Pancreas (tissue), 10 donors: ENCODE data around the gene ERMP1. TPM values are rescaled to one million over a fixed set of nuclear protein-coding genes. Genes with fewer than 3 reads are reported as not detected.
A peak's percentile ranks its signal among the peaks of the same experiment; 100 is the strongest.

Experiments
- ATAC-seq, 4 donors: fragments of 200-7000 bp; cut with Tn5 transposase; one replicate each; pipeline versions ENCODE4 v1.8.0 to v1.9.1; 2020; ENCODE audit warnings: mild to moderate bottlenecking in 4 of 4, moderate library complexity in 4 of 4
- DNase-seq, 6 donors: peaks; one replicate each; pipeline ENCODE4 v3.0.0-alpha.2; 2020
- FAIRE-seq: peaks from 2 replicates; lab custom pipeline; 2012; peaks lifted over from hg19 to GRCh38; lab: Jason Lieb, UNC
- H3K27ac ChIP-seq, 4 donors: fragments of 200-600 bp; sonication (generic); 1 replicate in 3 of 4; 2 replicates in 1 of 4; pipeline versions ENCODE4 v1.5.0 to v1.8.0; 2020
- H3K27me3 ChIP-seq, 4 donors: fragments of 200-600 bp; one replicate each; pipeline ENCODE4 v1.8.0; 2021
- H3K36me3 ChIP-seq, 3 donors: fragments of 200-600 bp; sonication (generic) in 1 of 3; one replicate each; pipeline versions ENCODE4 v1.5.0 to v1.8.0; 2020 to 2021
- H3K4me1 ChIP-seq, 3 donors: fragments of 200-600 bp; one replicate each; pipeline ENCODE4 v1.8.0; 2021
- H3K4me3 ChIP-seq, 4 donors: fragments of 200-600 bp; sonication (generic) in 2 of 4; one replicate each; pipeline versions ENCODE4 v1.5.0 to v1.8.0; 2020 to 2021
- H3K9me3 ChIP-seq, 4 donors: fragments of 200-600 bp; one replicate each; pipeline ENCODE4 v1.8.0; 2021
- CTCF ChIP-seq, 4 donors: fragments of 200-600 bp; sonication (generic) in 3 of 4; IDR thresholded peaks; one replicate each; pipeline versions ENCODE4 v1.5.0 to v1.8.0; 2021; ENCODE audit warnings: antibody characterized with exemption in 4 of 4
- WGBS, 2 donors: extraction: QIAGEN DNeasy Blood & Tissue Kit; methylation state at CpG; one replicate each; pipeline ENCODE4 v1.1.7; 2013; 5-methylcytosine and 5-hydroxymethylcytosine counted together
- intact Hi-C, 3 donors: fragments of 100-400 bp; cut with DNase I; formaldehyde crosslinking; loops; one replicate each; pipeline versions ENCODE4 v1.11.1 to v1.14.2; 2022
- polyA plus RNA-seq, 2 donors: library from polyadenylated mRNA; stranded (reverse); fragments of 200-250 nt; gene quantifications; one replicate each; pipeline ENCODE4 v1.2.3, GENCODE V29; 2013
- total RNA-seq, 6 donors: library from RNA; stranded (reverse); fragmentation: NEBNext Ultra II Directional in 4 of 6; extraction: Animal tissue kit (Norgen Biotek cat#: 25700) in 4 of 6; gene quantifications; one replicate each; pipeline versions ENCODE4 v1.2.1 to v1.2.4, GENCODE V29; 2021 to 2023
- donor health status: healthy with polysubstance abuse.
- donor health status: DM: no; HTN: no; CAD: no; lungs with moderate emphysema.
- donor health status: DM: no; HTN: no; CAD: no.
- donor health status: control.
- donor health status: control.
- donor health status: Bipolar disorder and iron deficiency.
- donor health status: DM: yes; HTN: yes; CAD: no.
- donor health status: DM: no; HTN: no; CAD: no.
- donor health status: DM: no; HTN: no; CAD: no.
- donor health status: DM: yes; HTN: yes; CAD: no.

Gene ERMP1
- total and polyA plus RNA-seq, 8 donors = 2.1 to 15.5 (median 7.7) TPM

- TF ChIP-seq CTCF (IDR thresholded peaks at IDR 0.05) = no peak
- no peak for DNase-seq
- WGBS, 2 donors = 96 to 98% methylated on average over 5 of the region's 5 CpGs
- H3K27ac ChIP-seq = no peak overlapping the region
- H3K4me3 ChIP-seq = no peak overlapping the region
- no peak for FAIRE-seq
- H3K9me3 ChIP-seq = no peaks in the 10 kb centered on the region
- peaks cover 0 to 10% (median 4%) of the 10 kb centered on the region in 3 donors for H3K36me3 ChIP-seq
- no peak for ATAC-seq
- intact Hi-C loops = no loop called here
- peaks cover 17 to 35% (median 21%) of the 10 kb centered on the region in 3 donors for H3K4me1 ChIP-seq
- H3K27me3 ChIP-seq = no peaks in the 10 kb centered on the region
These were observed 43.4 kb downstream of the ERMP1 start for GRCh38 chr9:5789489-5789888.

GRCh38 chr9:5787759-5788302 is 45.1 kb downstream of the ERMP1 start:
- FAIRE-seq (no peak), ATAC-seq (peak in 1 of 4 donors; percentile 10), DNase-seq (no peak)
- Histone ChIP-seq H3K27ac (peak overlapping the region in 2 of 4 donors; percentile 2 to 48), H3K4me3 (no peak overlapping the region), H3K36me3 (peaks cover 0 to 10% (median 4%) of the 10 kb centered on the region in 3 donors), H3K4me1 (peaks cover 17 to 35% (median 21%) of the 10 kb centered on the region in 3 donors), H3K9me3 (no peaks in the 10 kb centered on the region), H3K27me3 (no peaks in the 10 kb centered on the region)
- 95 to 96% methylated on average over 2 of the region's 2 CpGs for WGBS, 2 donors
- intact Hi-C loops = no loop called here
- TF ChIP-seq CTCF (IDR thresholded peaks at IDR 0.05) = no peak

- peak overlapping the region in 2 of 4 donors; percentile 2 to 48 for H3K27ac ChIP-seq
- no peaks in the 10 kb centered on the region for H3K27me3 ChIP-seq
- H3K4me1 ChIP-seq = peaks cover 17 to 35% (median 21%) of the 10 kb centered on the region in 3 donors
- H3K9me3 ChIP-seq = no peaks in the 10 kb centered on the region
- peaks cover 0 to 10% (median 4%) of the 10 kb centered on the region in 3 donors for H3K36me3 ChIP-seq
- peak; percentile 77 to 90 (median 86) for ATAC-seq
- WGBS, 2 donors = 35 to 37% methylated on average over 2 of the region's 2 CpGs
- intact Hi-C loops = no loop called here
- no peak for FAIRE-seq
- no peak overlapping the region for H3K4me3 ChIP-seq
- no peak for TF ChIP-seq CTCF (IDR thresholded peaks at IDR 0.05)
- DNase-seq = peak in 3 of 6 donors; percentile 46 to 64 (median 51)
These were observed 45.7 kb downstream of the ERMP1 start for GRCh38 chr9:5787220-5787619.

DNA sequence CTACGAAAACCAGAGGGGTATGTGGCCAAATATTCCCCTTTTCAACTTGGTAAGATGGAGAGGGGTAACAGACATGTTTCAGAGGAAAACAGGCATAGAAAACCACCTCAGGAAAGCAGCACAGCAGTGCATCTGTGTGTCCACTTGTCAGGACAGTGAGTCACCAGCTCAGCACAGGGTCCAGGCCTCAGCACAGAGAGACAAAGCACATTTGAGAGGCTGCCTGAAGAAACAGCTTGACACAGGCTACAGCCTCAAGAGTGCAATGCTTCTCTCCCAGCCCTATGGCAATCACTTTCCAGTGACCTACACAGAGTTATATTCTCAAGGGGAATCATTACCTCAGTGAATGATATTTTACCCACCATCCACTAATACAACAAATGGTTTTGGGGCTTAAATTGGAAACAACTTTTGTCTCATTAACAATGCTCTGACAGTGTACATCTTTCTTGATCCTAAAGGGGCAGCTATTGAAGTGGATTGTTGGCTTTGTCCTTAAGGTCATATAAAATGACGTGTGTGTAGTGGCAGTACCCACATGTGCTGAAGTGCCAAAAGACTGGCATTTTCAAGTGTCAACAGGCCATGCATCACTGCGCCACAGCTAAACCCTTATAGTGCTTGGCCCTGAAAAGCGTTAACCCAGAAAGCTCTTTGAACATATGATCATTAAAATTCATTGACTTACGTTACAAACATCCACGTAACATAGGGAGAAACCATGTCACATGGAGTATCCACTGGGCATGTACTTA is 46.4 kb downstream of the ERMP1 start:
- intact Hi-C loops = no loop called here
- no peaks in the 10 kb centered on the region for H3K9me3 ChIP-seq
- H3K36me3 ChIP-seq = peaks cover 0 to 10% (median 4%) of the 10 kb centered on the region in 3 donors
- no peak overlapping the region for H3K4me3 ChIP-seq
- H3K4me1 ChIP-seq = peaks cover 17 to 35% (median 21%) of the 10 kb centered on the region in 3 donors
- no peak for FAIRE-seq
- peak; percentile 55 to 64 (median 62) for ATAC-seq
- H3K27me3 ChIP-seq = no peaks in the 10 kb centered on the region
- 78 to 79% methylated on average over 6 of the region's 6 CpGs for WGBS, 2 donors
- peak overlapping the region; percentile 16 to 48 (median 28) for H3K27ac ChIP-seq
- DNase-seq = peak in 1 of 6 donors; percentile 20
- no peak for TF ChIP-seq CTCF (IDR thresholded peaks at IDR 0.05)
